Measurements from ENCODE around the gene AFF4.
"Not testable (repeated sequence)": the region's sequence is repeated elsewhere in the genome, so short reads cannot be mapped to it uniquely, and the experiment has no call there.

Gene AFF4

DNA sequence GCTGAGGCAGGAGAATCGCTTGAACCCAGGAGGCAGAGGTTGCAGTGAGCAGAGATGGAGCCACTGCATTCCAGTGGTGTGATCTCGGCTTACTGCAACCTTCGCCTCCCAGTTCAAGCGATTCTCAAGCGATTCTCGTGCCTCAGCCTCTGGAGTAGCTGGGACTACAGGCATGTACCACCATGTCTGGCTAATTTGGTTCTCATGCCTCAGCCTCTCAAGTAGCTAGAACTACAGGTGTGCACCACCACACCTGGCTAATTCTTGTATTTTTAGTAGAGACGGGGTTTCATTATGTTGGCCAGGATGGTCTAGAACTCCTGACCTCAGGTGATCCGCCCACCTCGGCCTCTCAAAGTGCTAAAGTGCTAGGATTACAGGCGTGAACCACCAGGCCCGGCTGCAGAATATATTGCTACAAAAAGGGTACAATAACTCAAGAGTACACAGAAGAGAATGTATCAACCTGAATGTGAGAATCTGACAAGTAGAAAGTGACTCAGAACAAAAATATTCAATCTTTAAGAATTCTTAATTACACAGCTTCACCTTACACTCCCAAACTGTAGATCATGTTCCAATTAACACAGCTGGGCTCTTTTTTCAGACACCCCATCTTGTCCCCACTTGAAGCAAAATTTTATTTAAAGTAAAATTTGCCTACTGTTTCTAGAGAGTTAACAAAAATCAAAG is 2.2 kb downstream of the AFF4 start:
- in situ Hi-C loops (cut with MboI; ENCODE audit: low sequenced_read_pairs), result not testable (repeated sequence)

DNA sequence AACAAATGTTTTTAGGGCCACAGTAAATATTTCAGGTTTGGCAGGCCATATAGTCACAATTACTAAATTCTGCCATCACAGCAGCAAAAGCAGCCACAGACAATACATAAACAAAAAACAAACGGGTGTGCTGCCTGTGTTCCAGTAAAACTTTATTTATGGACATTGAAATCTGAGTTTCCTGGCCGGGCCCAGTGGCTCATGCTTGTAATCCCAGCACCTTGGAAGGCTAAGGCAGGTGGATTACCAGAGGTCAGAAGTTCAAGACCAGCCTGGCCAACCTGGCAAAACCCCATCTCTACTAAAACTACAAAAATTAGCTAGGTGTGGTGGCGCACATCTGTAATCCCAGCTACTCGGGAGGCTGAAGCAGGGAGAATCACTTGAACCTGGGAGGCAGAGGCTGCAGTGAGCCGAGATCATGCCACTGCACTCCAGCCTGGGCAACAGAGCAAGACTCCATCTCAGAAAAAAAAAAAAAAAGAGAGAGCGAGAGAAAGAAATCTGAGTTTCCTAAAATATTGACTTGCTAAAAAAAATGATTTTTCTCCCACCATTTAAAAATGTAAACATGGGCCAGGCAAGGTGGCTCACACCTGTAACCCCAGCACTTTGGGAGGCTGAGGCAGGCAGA is 7.2 kb downstream of the AFF4 start:
- in situ Hi-C loops (cut with MboI; ENCODE audit: low sequenced_read_pairs), result not testable (repeated sequence)

DNA sequence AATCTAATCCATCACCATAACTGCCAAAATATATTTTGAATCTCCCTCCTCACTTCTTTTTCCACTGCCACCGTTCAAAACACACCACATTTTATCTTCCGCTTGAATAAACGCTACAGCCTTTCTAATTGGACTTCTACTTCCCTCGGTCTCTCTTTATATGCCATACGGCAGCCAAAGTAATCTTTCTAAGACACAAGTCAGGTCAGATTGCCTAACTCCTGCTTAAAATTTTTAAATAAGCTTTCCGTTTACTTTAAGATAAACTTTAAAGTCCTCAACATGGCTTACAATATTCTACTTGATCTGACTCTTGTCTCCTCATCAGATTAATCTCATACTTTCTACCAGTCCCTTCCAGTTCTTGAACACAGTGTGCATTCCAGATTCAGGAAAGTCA is 9.7 kb downstream of the AFF4 start:
- in situ Hi-C loops (cut with MboI; ENCODE audit: low sequenced_read_pairs), result no loop called here

DNA sequence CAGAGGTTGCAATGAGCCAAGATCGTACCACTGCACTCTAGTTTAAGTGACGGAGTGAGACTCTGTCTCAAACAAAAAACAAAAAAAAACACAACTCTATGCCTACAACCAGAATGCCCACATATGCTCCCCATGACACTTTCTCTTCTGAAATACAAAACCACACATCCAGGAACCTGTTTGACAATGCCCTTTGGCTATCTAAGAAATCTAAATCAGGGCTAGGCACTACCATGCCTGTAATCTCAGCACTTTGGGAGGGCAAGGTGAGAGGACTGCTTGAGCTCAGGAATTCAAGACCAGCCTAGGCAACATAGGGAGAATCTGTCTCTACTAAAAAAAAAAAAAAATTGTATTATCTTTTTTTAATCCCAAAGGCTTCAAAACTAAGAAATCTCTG is 10.6 kb downstream of the AFF4 start:
- in situ Hi-C loops (cut with MboI; ENCODE audit: low sequenced_read_pairs), result no loop called here

DNA sequence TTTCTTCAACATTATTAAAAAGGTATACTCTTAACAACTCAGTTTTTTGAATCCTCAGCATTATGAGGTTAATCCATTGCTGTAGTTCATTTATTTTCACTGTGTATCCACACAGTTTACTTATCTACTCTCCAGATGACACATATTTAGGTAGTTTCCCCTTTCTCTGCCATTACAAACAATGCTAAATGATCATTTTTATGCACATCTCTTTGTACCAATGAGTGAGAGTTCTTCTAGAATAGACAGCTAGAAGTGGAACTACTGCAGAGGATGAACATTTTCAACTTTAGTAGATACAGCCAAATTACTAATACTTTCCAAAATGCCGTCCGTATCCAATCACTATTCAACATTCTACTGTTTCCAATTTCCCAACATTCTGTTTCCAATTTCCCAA is 11.5 kb downstream of the AFF4 start:
- in situ Hi-C loops (cut with MboI; ENCODE audit: low sequenced_read_pairs), result no loop called here

DNA sequence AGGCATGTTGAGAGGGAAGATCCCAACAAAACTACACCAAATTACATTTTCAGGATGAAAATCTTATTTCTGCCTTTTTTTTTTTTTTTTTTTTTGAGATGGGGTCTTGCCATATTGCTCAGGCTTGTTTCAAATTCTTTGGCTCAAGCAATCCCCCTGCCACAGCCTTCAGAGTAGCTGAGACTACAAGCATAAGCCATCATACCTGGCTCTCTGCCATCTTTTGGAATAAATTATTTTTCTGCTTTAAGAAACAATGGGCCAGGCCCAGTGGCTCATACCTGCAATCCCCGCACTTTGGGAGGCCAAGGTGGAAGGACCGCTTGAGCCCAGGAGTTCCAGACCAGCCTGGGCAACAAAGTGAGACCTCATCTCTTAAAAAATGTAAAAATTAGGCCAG is 14.3 kb downstream of the AFF4 start:
- in situ Hi-C loops (cut with MboI; ENCODE audit: low sequenced_read_pairs), result no loop called here

DNA sequence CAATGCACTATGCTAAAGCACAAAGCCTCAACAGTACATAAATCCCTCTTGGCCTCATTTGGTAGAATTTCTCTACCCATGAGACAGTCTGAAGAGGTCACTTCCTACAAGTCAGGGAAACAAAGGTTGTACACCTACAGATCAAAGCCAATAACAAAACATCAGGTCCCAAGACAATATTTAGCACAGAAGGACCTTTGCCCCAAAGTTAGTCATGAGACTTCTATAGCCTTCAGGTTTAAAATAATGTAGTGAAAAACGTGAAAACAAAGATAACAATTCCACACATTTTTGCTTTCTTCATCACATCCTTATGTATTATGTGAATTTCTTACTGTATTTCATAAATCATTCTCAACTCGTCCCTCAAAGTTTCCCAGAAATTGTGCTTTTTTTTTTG is 15.8 kb downstream of the AFF4 start:
- in situ Hi-C loops (cut with MboI; ENCODE audit: low sequenced_read_pairs), result no loop called here

DNA sequence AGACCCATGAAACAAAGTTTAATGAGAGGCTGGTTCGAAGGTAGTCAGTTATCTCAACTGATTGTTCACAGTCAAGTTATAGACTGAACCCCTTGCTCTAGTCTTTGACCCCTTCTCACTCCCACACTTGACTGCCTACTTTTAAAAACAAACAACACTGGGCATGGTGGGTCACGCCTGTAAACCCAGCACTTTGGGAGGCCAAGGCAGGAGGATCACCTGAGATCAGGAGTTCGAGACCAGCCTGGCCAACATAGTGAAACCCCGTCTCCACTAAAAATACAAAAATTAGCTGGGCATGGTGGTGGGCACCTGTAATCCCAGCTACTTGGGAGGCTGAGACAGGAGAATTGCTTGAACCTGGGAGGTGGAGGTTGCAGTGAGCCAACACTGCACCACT is 18.1 kb downstream of the AFF4 start:
- in situ Hi-C loops (cut with MboI; ENCODE audit: low sequenced_read_pairs), result not testable (repeated sequence)

DNA sequence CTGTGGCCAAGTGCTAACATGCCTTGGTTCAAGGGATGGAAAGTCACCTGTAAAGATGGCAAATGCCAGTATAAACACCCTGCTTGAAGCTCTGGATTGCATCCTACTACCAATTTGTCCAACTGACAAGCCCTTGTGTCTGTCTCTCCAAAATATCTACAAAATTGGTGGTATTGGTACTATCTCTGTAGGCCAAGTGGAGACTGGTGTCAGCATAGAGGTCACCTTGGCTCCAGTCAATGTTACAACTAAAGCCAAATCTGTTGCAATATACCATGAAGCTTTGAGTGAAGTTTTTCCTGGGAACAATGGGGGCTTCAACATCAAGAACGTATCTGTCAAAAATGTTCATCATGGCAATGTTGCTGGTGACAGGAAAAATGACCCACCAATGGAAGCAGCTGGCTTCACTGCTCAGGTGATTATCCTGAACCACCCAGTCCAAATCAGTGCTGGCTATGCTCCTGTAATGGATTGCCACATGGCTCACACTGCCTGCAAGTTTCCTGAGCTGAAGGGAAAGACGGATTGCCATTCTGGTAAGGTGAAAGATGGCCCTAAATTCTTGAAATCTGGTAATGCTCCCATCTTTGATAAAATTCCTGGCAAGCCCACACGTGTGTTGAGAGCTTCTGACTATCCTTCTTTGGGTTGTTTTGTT is 19.9 kb downstream of the AFF4 start:
- in situ Hi-C loops (cut with MboI; ENCODE audit: low sequenced_read_pairs), result no loop called here

DNA sequence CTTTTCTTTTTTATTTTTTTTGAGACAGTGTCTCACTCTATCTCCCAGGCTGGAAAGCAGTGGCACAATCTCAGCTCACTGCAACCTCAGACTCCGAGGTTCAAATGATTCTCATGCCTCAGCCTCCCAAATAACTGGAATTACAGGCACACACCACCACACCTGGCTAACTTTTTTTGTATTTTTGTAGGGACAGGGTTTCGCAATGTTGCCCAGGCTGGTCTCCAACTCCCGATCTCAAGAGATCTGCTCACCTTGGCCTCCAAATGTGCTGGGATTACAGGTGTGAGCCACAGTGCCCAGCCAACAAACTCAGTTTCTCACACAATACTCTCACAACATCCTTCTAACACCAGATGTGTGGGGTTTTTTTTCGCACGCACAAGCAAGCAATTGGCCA is 22.1 kb downstream of the AFF4 start:
- in situ Hi-C loops (cut with MboI; ENCODE audit: low sequenced_read_pairs), result no loop called here

DNA sequence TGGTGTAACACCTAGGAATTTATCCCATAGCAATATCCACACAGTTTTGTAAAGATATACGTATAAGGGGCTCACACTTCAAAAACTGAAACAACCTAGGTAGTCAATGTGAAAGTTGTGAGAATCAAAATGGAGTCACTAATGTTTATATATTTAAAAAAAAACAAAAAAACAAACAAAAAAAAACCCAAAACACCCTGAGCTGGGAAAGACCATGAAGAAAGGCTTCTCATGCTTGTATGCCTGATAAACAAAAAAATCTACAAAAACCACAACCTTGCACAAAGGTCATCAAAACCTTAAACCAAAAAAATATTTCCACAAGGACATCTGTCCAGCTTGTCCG is 35.4 kb downstream of the AFF4 start:
- in situ Hi-C loops (cut with MboI; ENCODE audit: low sequenced_read_pairs), result no loop called here

DNA sequence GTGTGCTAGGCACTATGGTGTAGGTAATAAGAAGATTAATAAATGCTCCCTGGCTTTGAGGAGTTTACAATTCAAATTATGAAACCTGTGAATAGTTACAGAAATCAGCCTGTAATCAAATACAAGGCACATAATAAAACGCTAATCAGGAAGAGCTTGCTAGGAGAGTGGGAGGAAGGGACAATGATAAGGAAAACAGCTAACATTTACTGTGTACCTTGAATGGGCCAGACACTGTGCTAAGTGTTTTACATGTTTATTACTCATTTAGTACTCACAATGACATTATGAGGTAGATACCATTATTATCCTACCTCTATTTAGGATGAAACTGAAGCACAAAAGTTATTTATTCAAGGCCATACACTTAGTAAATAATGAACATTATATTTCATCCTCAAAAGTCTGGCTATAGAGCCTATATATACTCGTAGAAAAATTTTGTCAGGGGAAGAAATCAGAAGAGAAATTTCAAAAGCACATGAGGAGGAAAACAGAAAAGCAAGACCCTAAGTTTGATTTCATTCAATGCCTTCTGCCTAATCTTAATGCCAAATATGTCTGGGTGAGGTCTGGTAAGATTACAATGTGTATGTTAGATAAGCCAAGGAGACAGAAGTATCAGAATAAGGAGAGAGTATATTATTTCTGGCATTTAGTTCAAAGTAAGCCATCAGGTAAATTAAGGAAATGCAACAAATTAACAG is 35.9 kb downstream of the AFF4 start:
- in situ Hi-C loops (cut with MboI; ENCODE audit: low sequenced_read_pairs), result no loop called here

DNA sequence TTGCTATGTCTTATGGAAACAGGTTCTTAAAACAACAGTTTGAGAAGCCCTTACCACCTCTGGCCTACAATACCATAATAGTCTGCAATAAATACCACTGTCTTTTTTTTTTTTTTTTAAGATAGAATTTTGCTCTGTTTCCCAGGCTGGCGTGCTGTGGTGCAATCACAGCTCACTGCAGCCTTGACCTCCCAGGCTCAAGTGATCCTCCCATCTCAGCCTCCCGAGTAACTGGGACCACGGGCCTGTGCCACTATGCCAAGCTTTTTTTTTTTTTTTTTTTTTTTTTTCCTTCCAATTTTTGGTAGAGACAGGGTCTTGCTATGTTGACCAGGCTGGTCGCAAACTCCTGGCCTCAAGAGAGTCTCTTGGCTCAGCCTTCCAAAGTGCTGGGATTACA is 37.0 kb downstream of the AFF4 start:
- in situ Hi-C loops (cut with MboI; ENCODE audit: low sequenced_read_pairs), result no loop called here

DNA sequence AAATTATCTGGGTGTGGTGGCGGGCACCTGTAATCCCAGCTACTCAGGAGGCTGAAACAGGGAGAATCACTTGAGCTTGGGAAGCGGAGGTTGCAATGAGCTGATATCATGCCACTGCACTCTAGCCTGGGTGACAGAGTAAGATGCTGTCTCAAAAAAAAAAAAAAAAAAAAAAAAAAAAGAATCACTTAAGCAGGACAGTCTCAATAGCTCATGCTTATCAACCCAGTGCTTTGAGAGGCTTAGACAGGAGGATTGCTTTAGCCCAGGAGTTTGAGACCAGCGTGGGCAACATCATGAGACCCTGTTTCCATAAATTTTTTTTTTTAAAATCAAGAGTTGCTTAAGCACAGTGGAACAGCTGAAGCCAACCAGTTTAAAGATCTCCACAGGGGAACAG is 47.3 kb downstream of the AFF4 start:
- in situ Hi-C loops (cut with MboI; ENCODE audit: low sequenced_read_pairs), result no loop called here

DNA sequence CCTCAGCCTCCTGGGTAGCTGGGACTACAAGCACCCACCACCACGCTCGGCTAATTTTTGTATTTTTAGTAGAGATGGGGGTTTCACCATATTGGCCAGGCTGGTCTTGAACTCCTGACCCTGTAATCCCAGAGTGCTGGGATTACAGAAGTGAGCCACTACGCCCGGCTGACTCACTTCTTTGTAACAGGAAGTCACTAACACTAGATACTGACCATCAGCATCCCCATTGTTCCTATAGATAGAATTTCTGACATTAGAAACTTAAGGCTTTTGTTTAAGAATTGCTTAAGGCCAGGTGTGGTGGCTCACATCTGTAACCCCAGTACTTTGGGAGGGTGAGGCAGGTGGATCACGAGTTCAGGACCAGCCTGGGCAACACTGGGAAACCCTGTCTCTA is 47.8 kb downstream of the AFF4 start:
- in situ Hi-C loops (cut with MboI; ENCODE audit: low sequenced_read_pairs), result no loop called here

DNA sequence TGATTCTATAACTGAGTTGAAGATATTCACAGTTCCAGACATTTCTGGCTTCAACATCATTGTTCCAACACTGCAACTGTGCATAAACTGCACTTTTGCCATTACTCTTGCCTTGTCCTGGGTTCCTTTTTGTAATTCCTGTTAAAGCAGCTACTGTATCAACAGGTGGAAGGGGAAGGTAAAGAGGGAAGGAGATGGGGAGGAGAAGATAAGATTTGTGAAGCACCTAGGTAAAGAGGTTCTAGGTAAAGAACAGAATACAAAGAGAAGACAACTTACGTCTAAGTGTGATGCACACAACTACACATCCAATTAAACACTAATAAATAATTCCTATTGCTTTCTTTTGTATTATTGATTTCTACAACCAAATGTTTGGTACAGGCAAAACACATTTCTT is 53.7 kb downstream of the AFF4 start:
- in situ Hi-C loops (cut with MboI; ENCODE audit: low sequenced_read_pairs), result no loop called here

DNA sequence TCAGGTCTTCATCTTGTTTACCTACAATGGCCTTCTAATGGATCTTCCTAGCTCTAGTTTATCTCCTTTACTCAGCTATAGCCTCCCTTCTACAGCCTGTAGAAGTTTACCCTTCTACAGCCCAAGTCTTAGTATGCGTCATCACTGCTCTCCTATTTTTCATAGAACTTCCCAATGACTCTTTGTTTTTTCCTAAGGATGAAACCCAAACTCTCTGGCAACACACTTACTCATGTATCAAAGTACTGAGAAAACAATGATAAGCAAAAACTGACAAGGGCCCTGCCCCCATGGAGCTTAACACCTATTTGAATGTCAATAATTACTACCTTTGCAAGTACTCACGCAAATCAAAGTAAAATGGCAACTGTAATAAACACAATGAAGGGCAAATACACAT is 56.3 kb downstream of the AFF4 start:
- in situ Hi-C loops (cut with MboI; ENCODE audit: low sequenced_read_pairs), result no loop called here

DNA sequence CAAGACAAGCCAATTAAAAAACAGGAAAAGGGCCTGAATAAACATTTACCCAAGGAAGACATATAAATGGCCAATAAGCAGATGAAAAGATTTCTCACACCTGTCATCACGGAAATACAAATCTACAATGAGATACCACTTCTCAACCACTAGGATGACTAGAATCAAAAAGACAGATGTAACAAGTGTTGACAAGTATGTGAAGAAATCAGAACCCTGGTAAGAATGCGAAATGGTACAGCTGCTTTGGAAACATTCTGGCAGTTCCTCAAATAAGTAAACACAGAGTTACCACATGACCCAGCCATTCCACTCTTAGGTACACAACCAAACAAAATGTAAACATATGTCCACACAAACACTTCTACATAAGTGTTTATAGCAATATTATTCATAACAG is 57.5 kb downstream of the AFF4 start:
- in situ Hi-C loops (cut with MboI; ENCODE audit: low sequenced_read_pairs), result no loop called here

DNA sequence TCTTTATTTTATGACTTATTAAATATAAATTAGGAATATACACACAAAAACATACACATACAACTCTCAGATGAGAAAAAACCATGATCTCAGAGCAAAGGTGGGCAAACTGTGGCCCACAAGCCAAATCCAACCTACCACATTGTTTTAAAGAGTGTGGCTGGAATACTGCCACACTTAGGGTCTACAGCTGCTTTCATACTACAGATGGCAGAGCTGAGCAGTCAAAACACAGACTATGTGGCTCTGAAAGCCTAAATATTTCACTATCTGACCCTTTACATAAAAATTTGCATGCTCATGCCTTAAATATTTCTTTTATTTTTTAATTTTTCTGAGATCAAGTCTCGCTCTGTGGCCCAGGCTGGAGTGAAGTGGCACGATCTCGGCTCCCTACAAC is 61.7 kb downstream of the AFF4 start:
- in situ Hi-C loops (cut with MboI; ENCODE audit: low sequenced_read_pairs), result no loop called here

DNA sequence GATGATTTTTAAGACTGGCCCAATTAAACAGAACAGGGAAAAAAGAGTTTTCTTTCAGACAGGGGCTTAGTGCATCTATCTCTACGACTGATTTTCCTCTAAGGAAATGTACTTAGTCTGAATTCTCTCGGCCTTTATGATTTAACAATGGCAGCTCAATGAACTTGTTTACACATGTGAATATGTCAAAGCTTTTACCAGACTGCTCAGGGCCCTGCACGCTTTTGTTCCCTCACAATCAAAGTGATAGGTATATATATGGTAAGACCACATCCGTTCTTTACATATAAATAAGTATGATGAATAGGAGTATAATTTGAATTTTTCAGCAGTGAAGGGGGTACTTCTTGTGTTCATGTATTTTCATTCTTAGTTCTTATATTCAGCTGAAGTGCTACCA is 62.4 kb downstream of the AFF4 start:
- in situ Hi-C loops (cut with MboI; ENCODE audit: low sequenced_read_pairs), result no loop called here

DNA sequence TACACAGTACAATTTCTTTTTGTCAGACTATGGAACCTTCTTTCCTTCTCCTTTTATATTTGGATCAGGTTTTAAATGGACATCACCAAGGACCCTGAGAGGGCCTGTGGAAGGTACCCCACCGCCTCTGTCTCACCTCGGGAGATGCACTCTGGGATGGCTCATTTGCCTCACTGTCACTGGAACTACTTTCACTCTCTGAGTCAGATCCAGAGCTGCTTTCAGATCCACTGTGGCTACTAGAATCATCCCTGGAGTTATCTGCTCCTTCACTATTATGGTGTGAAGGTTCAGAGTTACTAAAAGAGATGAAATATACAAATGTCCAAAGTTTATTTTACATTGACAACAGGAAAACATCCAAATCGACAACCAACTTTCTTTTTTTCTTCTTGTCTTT is 65.3 kb downstream of the AFF4 start:
- in situ Hi-C loops (cut with MboI; ENCODE audit: low sequenced_read_pairs), result no loop called here

DNA sequence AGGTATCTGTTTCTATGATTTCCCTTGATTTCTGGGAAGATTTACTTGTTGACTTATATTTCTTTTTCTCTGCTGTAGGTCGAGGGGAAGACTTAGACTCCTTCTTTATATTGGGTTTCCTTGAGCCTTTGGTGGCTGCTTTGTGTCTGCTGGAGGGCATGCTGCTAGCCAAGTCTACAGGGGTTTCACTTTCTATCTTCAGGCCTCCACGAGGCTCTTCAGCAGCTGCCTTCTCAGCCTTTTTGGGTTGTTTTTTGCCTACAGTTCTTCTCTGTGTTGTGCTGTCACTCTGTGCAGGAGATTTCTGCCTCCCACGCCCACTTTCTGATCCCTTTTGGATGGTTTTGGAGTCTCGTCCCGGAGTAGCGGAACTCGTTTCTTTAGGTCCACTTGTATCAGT is 66.7 kb downstream of the AFF4 start:
- in situ Hi-C loops (cut with MboI; ENCODE audit: low sequenced_read_pairs), result no loop called here
